Mesodermal cell (in vitro differentiated cells): ENCODE measurements around the gene HIRA.

Experiments
- H3K27ac ChIP-seq: 2 replicates; pipeline ENCODE4 v1.7.0; 2013; ENCODE audit warnings: mild to moderate bottlenecking, low read depth, low read length, moderate library complexity; ENCODE audit not compliant: severe bottlenecking
- H3K36me3 ChIP-seq: 2 replicates; pipeline ENCODE4 v1.7.1; 2013; ENCODE audit warnings: mild to moderate bottlenecking, low read length, moderate library complexity; ENCODE audit not compliant: control insufficient read depth, insufficient read depth
- H3K4me1 ChIP-seq: one replicate; pipeline ENCODE4 v1.7.1; 2013; ENCODE audit warnings: mild to moderate bottlenecking, low read length; ENCODE audit not compliant: insufficient read depth, control insufficient read depth, poor library complexity, severe bottlenecking
- H3K4me3 ChIP-seq: 2 replicates; pipeline ENCODE4 v1.7.0; 2013; ENCODE audit warnings: low read length, control low read depth, mild to moderate bottlenecking; ENCODE audit not compliant: insufficient read depth, poor library complexity, severe bottlenecking; ENCODE audit errors: extremely low read depth
- H3K9me3 ChIP-seq: 2 replicates; pipeline ENCODE4 v1.7.1; 2013; ENCODE audit warnings: mild to moderate bottlenecking, low read length, moderate library complexity; ENCODE audit not compliant: control insufficient read depth
- WGBS, 2 experiments: methylation state at CpG; one replicate each; pipeline ENCODE4 v1.1.5; 2013; ENCODE audit warnings: missing lambda C conversion rate in 2 of 2; ENCODE audit not compliant: insufficient coverage in 2 of 2; 5-methylcytosine and 5-hydroxymethylcytosine counted together

The HIRA gene

DNA sequence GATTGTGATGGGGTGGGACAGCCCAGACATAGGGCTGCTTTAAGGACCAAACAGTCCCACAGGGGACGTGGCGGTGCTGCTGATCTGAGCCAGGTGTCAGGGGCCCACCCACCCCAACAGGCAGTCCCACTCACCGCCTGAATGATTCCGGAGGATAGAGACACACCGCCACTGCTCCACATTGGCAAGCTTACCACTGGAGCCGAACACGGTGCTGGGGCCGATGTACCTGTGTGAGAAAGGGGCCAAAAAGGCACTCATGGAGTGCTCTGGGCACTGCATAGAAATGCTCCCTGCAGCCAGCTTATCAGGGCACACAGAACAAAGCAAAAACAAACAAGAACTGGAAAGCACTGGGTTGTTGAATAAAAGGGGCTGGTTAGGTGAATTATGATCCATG, 25.9 kb downstream of the HIRA start:
- 88 to 96% methylated on average over 8 of the region's 8 CpGs for WGBS, 2 experiments
- Histone ChIP-seq H3K9me3 (no peaks in the 10 kb centered on the region), H3K4me3 (no peak overlapping the region), H3K36me3 (peaks cover 77% of the 10 kb centered on the region), H3K4me1 (no peaks in the 10 kb centered on the region), H3K27ac (no peak overlapping the region)

DNA sequence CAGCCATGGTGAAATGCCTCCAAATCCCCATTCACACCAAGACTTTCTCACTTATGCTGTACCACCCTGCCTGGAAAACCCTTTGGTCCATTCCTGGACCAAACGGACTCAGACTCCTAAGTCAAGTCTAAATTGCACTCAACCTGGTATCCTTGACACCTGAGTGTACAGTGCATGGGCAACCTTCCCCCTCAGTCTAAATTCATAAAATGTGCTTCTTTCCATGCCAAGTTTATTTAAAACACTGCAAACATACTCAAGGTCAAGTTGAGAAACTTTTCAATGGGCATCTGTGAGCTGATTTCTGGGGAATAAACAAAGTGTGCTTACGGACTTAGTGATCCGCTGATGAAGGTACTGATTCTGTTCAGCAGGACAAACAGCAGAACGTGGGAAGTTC, 26.4 kb downstream of the HIRA start:
- no peaks in the 10 kb centered on the region for H3K4me1 ChIP-seq
- WGBS, 2 experiments, result 93 to 100% methylated on average over 1 to 3 of the region's 4 CpGs
- H3K9me3 ChIP-seq, result no peaks in the 10 kb centered on the region
- H3K4me3 ChIP-seq, result no peak overlapping the region
- H3K36me3 ChIP-seq, result peaks cover 77% of the 10 kb centered on the region
- H3K27ac ChIP-seq, result no peak overlapping the region

DNA sequence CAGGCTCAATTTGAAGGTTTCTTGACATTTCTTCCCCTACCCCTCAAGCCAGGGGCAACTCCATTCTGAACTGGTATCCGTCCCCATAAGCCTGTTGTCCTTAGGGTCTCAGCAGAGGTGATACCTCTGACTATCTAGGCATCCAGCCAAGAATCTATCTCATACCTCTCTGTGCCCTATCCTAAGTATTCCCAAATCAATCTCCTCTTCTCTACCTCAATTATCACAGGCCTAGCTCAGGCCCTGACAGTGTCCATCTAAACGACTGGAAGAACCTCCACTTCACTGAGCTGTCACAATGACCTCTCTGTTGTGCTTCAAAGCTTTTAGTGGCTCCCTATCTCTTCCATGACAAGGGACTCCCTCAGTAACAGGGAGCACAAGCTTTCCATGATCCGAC, 26.9 kb downstream of the HIRA start:
- 94% methylated on average over 3 of the region's 3 CpGs for WGBS, 2 experiments
- Histone ChIP-seq H3K4me1 (no peaks in the 10 kb centered on the region), H3K9me3 (no peaks in the 10 kb centered on the region), H3K4me3 (no peak overlapping the region), H3K36me3 (peaks cover 75% of the 10 kb centered on the region), H3K27ac (no peak overlapping the region)

DNA sequence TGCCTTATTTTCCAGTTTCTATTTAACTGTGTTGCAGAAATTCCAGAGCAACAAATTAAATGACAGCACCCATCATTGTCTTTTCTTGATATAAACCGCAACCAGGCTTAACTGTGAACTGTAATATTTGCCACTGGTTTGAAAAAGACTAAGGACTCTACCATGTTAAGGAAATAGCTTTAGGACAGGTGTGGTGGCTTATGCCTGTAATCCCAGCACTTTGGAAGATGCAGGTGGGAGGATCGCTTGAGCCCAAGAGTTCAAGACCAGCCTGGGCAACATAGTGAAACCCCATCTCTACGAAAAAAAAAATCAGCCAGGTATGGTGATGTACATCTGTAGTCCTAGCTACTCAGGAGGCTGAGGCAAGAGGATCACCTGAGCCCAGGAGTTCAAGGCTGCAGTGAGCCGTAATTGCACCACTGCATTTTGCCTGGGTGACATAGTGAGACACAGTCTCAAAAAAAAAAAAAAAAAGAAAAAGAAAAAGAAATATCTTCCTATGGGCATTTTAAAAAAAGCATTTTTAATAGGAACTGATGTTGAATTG, 28.8 kb downstream of the HIRA start:
- no peaks in the 10 kb centered on the region for H3K9me3 ChIP-seq
- H3K4me1 ChIP-seq, result no peaks in the 10 kb centered on the region
- 94 to 100% methylated on average over 2 to 3 of the region's 4 CpGs for WGBS, 2 experiments
- peaks cover 72% of the 10 kb centered on the region for H3K36me3 ChIP-seq
- H3K27ac ChIP-seq, result no peak overlapping the region
- no peak overlapping the region for H3K4me3 ChIP-seq

DNA sequence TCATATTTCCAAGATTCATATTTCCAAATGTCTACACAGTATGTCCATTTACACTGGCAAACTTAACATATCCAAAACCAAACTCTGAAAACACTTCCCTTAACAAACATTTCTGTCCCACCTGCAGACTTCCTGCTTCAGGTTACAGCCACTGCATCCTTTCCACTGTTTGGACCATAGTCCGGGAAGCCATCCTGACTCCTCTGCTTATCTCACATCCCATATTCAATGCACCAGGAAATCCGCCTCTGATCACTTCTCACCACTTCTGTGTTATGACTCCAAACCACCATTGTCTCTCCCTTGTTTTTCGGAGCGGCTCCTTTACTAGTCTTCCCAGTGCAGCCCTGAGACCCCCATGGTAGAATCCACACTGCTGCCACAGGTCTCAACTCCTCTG, 30.1 kb downstream of the HIRA start:
- H3K4me1 ChIP-seq, result no peaks in the 10 kb centered on the region
- no peak overlapping the region for H3K27ac ChIP-seq
- no peak overlapping the region for H3K4me3 ChIP-seq
- no peaks in the 10 kb centered on the region for H3K9me3 ChIP-seq
- H3K36me3 ChIP-seq, result peaks cover 73% of the 10 kb centered on the region
- WGBS, 2 experiments, result 94 to 96% methylated on average over 4 of the region's 4 CpGs

DNA sequence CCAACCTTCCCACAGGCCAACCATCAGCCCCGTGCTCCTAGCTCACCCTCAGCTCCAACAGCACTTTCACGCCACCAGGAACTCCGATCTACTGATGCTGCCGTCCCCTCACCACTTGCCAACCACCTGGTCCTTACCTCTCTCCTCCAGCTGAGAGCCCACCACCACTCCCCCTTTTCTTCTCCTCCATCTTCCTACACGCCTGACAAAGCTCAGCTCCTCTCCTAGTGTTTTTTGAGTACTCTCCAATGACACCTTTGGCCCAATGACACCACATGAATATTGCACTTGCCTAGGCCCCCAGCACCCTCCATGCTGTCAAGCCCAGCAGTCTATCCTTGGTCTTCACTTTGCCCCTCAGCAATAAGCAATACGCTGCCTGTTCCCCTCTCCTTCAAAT, 30.7 kb downstream of the HIRA start:
- Histone ChIP-seq H3K27ac (no peak overlapping the region), H3K9me3 (no peaks in the 10 kb centered on the region), H3K4me1 (no peaks in the 10 kb centered on the region), H3K4me3 (no peak overlapping the region), H3K36me3 (peaks cover 75% of the 10 kb centered on the region)
- 96 to 97% methylated on average over 6 of the region's 6 CpGs for WGBS, 2 experiments

DNA sequence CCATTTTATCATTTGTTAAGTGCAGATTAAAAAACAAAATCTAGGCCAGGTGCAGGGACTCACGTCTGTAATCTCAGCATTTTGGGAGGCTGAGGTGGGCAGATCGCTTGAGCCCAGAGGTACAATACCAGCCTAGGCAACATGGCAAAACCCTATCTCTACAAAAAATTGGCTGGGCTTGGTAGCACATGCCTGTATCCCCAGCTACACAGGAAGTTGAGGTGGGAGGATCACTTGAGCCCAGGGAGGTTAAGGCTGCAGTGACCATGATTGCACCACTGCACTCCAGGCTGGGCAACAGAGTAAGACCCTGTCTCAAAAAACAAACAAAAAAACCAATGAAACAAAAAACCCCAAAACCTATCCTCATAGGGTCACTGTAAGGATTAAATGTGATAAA, 32.9 kb downstream of the HIRA start:
- H3K4me3 ChIP-seq, result no peak overlapping the region
- 92 to 100% methylated on average over 2 of the region's 2 CpGs for WGBS, 2 experiments
- no peak overlapping the region for H3K27ac ChIP-seq
- peaks cover 79% of the 10 kb centered on the region for H3K36me3 ChIP-seq
- no peaks in the 10 kb centered on the region for H3K4me1 ChIP-seq
- no peaks in the 10 kb centered on the region for H3K9me3 ChIP-seq

DNA sequence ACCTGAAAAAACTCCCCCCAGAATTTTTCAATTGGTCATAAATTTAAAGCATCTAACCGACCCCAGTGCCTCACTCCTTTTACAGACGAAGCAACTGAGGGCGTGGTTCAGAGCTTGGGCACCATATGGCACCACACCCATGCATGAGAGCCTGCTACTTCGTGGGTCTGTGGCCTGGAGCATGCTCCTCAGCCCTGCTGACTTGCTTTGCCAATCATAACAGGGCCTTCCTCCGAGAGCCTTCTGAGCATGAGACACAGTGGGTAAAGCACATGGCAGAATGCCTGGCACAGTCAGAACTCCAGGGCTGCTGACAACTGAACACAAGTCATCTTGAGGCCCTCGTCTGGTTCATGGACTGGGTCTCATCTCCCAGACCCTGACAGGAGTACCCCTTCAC, 33.3 kb downstream of the HIRA start:
- no peak overlapping the region for H3K27ac ChIP-seq
- H3K4me1 ChIP-seq, result no peaks in the 10 kb centered on the region
- no peak overlapping the region for H3K4me3 ChIP-seq
- H3K36me3 ChIP-seq, result peaks cover 80% of the 10 kb centered on the region
- no peaks in the 10 kb centered on the region for H3K9me3 ChIP-seq
- WGBS, 2 experiments, result 91 to 98% methylated on average over 6 of the region's 6 CpGs

DNA sequence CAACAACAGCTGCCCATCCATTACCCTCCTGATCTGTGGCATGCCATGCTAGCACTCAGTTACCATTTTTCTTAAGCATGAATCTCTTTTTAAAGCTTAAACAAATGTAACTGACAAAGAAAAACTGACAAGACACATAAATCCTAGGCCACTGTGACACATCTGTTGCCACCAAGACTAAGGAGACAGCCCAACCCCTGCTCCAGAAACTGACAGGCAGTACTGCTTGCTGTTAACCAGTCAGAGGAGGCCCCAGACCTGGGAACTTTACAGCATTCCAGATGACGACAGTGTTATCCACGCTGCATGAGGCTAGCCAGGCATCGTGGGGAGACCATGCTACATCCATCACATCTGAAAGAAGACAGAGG, 33.8 kb downstream of the HIRA start:
- Histone ChIP-seq H3K4me1 (no peaks in the 10 kb centered on the region), H3K27ac (no peak overlapping the region), H3K9me3 (no peaks in the 10 kb centered on the region), H3K4me3 (no peak overlapping the region), H3K36me3 (peaks cover 83% of the 10 kb centered on the region)
- 82 to 95% methylated on average over 2 to 3 of the region's 3 CpGs for WGBS, 2 experiments

DNA sequence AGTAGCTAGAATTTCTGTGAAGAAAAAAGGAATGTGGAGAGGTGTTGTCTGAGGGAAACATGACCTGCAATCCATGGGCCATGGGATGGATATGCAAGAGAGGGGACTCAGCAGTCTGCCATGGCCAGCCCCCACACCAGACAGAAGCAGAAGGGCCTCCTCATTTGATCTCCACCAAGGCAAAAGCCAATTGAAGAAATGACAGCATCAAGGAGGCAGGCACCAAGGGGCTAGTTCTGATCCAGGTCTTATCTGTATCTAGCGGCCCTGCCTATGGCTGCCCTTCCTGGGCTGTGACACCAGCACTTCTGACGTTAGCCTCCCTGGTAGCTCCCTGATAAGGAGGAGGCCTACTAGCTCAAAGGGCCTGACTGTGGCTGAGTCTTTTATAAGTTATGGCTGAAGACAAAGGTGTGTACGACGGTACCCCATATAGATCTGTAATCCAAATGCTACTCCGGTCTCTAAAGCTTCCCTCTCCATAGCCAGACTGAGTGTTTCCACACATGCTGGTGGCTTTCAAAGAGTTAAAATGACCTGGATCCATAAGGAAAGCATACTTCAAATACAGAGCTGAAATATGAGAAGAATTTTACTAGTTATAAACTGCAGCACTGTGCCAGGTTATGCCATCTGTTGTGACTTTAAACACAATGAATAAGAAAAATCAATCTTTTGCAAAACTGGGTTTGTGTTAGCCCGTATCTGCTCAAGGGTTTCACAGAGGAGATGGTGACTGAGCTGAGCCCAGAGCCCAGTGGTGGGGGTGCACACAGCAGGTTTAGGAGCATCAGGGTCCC, 34.4 kb downstream of the HIRA start:
- Histone ChIP-seq H3K27ac (no peak overlapping the region), H3K4me1 (no peaks in the 10 kb centered on the region), H3K36me3 (peaks cover 89% of the 10 kb centered on the region), H3K4me3 (no peak overlapping the region), H3K9me3 (no peaks in the 10 kb centered on the region)
- WGBS, 2 experiments, result 95 to 98% methylated on average over 4 to 5 of the region's 6 CpGs

DNA sequence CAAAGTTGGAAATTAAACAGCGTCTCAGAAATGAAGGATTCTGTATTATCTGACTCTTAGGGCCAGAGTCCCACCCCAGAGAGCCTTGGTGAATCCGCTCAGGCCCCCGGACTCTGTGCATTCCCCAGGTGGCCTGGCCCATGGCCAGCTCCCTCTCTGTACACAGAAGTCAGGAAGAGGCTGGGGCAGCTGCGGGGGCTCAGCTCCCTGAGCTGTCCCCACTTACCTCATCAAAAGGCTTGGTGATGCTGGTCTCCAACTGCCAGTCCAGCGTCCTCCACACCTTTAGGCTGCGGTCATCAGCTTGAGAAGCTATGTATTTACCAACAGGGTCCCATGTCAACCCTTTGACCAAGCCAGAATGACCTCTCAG, 35.0 kb downstream of the HIRA start:
- WGBS, 2 experiments, result 97 to 98% methylated on average over 5 of the region's 6 CpGs
- H3K4me3 ChIP-seq, result no peak overlapping the region
- peaks cover 89% of the 10 kb centered on the region for H3K36me3 ChIP-seq

More for the DNA sequence above, 35.0 kb downstream of the HIRA start:
- no peak overlapping the region for H3K27ac ChIP-seq
- no peaks in the 10 kb centered on the region for H3K9me3 ChIP-seq
- no peaks in the 10 kb centered on the region for H3K4me1 ChIP-seq
